PC-3 (cell line): ENCODE data around the gene MIEF1. TPM values are rescaled to one million over a fixed set of nuclear protein-coding genes. Genes with fewer than 3 reads are reported as not detected.

ENCODE experiments used
- ATAC-seq: fragments of 200-7000 bp; cut with Tn5 transposase; 2 replicates; pipeline ENCODE4 v1.9.1; 2020; ENCODE audit warnings: mild to moderate bottlenecking, moderate library complexity
- BruUV-seq: library from RNA; stranded (reverse); fragments of 400-500 nt; replicated peaks from 2 replicates; lab custom pipeline; 2021; lab: Mats Ljungman, UMichigan
- CTCF ChIA-PET: fragments of 300-600 bp; sonication (Branson Sonifier 250); formaldehyde crosslinking; loops from one replicate; lab custom pipeline; 2022; ENCODE audit warnings: antibody characterized with exemption; lab: Charles Lee
- POLR2A ChIA-PET: fragments of 300-600 bp; sonication (Branson Sonifier 250); formaldehyde crosslinking; loops from one replicate; lab custom pipeline; 2022; ENCODE audit warnings: antibody characterized with exemption; ENCODE audit not compliant: unreplicated experiment; lab: Charles Lee
- DNase-seq: peaks from one replicate; pipeline ENCODE4 v3.0.0-alpha.2; 2015
- H2AFZ ChIP-seq: fragments of 300-600 bp; sonication (generic); 2 replicates; pipeline ENCODE4 v1.6.0; 2016; ENCODE audit warnings: antibody characterized with exemption, low read length
- H3F3A ChIP-seq: fragments of 300-600 bp; sonication (generic); one replicate; pipeline ENCODE4 v1.6.0; 2017; ENCODE audit warnings: antibody characterized with exemption, low read length, control low read depth, mild to moderate bottlenecking; ENCODE audit not compliant: unreplicated experiment
- H3K27ac ChIP-seq: fragments of 300-600 bp; sonication (generic); 2 replicates; pipeline ENCODE4 v1.5.1; 2016; ENCODE audit warnings: mild to moderate bottlenecking, low read length
- H3K27me3 ChIP-seq: fragments of 300-600 bp; sonication (generic); 2 replicates; pipeline ENCODE4 v1.6.1; 2016; ENCODE audit warnings: low read length, mixed read lengths
- H3K36me3 ChIP-seq: fragments of 300-600 bp; sonication (generic); 2 replicates; pipeline ENCODE4 v1.6.1; 2016; ENCODE audit warnings: low read depth, mixed run types, low read length, mixed read lengths
- H3K4me1 ChIP-seq: fragments of 300-600 bp; sonication (generic); 2 replicates; pipeline ENCODE4 v1.5.1; 2016; ENCODE audit warnings: low read length; ENCODE audit not compliant: insufficient read depth
- H3K4me2 ChIP-seq: fragments of 300-600 bp; sonication (generic); 2 replicates; pipeline ENCODE4 v1.6.0; 2016; ENCODE audit warnings: low read length
- H3K4me3 ChIP-seq: fragments of 300-600 bp; sonication (generic); 2 replicates; pipeline ENCODE4 v1.5.1; 2016; ENCODE audit warnings: mild to moderate bottlenecking, low read length, mixed read lengths
- H3K79me2 ChIP-seq: fragments of 300-600 bp; sonication (generic); 2 replicates; pipeline ENCODE4 v1.6.1; 2017; ENCODE audit warnings: low read length, mixed read lengths
- H3K9ac ChIP-seq: fragments of 300-600 bp; sonication (generic); 2 replicates; pipeline ENCODE4 v1.6.0; 2016; ENCODE audit warnings: mild to moderate bottlenecking, low read length
- H3K9me2 ChIP-seq: fragments of 300-600 bp; sonication (generic); replicated peaks from 2 replicates; pipeline ENCODE4 v1.6.1; 2016; ENCODE audit warnings: mixed run types, low read length, mixed read lengths
- H3K9me3 ChIP-seq: fragments of 300-600 bp; sonication (generic); 2 replicates; pipeline ENCODE4 v1.6.1; 2016; ENCODE audit warnings: low read length, mixed read lengths
- H4K20me1 ChIP-seq: fragments of 300-600 bp; sonication (generic); 2 replicates; pipeline ENCODE4 v1.6.1; 2016; ENCODE audit warnings: low read length, mixed read lengths
- EZH2 ChIP-seq: fragments of 300-600 bp; sonication (generic); IDR thresholded peaks from one replicate; pipeline ENCODE4 v1.6.1; 2017; ENCODE audit warnings: antibody characterized with exemption, mild to moderate bottlenecking, low read length; ENCODE audit not compliant: unreplicated experiment
- EZH2phosphoT487 ChIP-seq: fragments of 300-600 bp; sonication (generic); IDR thresholded peaks from 2 replicates; pipeline ENCODE4 v1.6.1; 2018; ENCODE audit warnings: mild to moderate bottlenecking, antibody characterized with exemption, low read length, borderline replicate concordance
- intact Hi-C: fragments of 100-400 bp; cut with micrococcal nuclease; formaldehyde crosslinking; loops from 2 replicates; pipeline ENCODE4 v1.9.0; 2023
- total RNA-seq: library from RNA; depleted of rRNA; stranded (reverse); fragments of >200 nt; gene quantifications from 2 replicates; pipeline ENCODE4 v1.2.3, GENCODE V29; 2014; rRNA removed
- TF ChIP-seq, protein P1 (sequence below): fragments of 300-600 bp; sonication (generic); conservative IDR thresholded peaks from 2 replicates; pipeline ENCODE4 v1.5.1; 2017; ENCODE audit warnings: antibody characterized with exemption, low read depth, mild to moderate bottlenecking, low read length

MIEF1 gene
- total RNA-seq, 1 experiment from 2014 or later = 23.2 TPM

DNA sequence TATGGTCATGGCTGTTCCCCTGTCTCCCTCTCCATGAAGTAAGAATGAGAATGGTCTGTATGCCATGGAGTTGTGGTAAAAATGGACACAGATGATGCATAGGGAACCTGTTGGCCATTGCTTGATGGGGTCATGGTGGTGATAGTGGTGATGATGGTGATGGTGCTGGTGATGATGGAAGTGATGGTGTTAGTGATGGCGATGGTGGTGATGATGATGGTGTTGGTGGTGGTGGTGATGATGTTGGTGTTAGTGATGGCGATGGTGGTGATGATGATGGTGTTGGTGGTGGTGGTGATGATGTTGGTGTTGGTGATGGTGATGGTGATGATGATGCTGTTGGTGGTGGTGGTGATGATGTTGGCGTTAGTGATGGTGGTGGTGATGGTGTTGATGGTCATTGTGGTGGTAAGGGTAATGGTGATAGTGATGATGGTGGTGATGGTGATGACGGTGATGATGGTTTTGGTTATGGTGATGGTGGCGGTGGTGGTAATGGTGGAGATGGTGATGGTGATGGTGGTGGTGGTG lies 63.4 kb downstream of the MIEF1 start:
- no peaks in the 10 kb centered on the region for H3K9me3 ChIP-seq
- CTCF ChIA-PET = no interaction called here
- no peaks in the 10 kb centered on the region for H3F3A ChIP-seq
- H4K20me1 ChIP-seq = no peaks in the 10 kb centered on the region
- DNase-seq (no peak), ATAC-seq (no peak)
- no peak overlapping the region for H3K27ac ChIP-seq
- intact Hi-C loops = no loop called here
- H3K27me3 ChIP-seq = no peaks in the 10 kb centered on the region
- no peaks in the 10 kb centered on the region for H3K9me2 ChIP-seq
- TF ChIP-seq, protein P1, sequence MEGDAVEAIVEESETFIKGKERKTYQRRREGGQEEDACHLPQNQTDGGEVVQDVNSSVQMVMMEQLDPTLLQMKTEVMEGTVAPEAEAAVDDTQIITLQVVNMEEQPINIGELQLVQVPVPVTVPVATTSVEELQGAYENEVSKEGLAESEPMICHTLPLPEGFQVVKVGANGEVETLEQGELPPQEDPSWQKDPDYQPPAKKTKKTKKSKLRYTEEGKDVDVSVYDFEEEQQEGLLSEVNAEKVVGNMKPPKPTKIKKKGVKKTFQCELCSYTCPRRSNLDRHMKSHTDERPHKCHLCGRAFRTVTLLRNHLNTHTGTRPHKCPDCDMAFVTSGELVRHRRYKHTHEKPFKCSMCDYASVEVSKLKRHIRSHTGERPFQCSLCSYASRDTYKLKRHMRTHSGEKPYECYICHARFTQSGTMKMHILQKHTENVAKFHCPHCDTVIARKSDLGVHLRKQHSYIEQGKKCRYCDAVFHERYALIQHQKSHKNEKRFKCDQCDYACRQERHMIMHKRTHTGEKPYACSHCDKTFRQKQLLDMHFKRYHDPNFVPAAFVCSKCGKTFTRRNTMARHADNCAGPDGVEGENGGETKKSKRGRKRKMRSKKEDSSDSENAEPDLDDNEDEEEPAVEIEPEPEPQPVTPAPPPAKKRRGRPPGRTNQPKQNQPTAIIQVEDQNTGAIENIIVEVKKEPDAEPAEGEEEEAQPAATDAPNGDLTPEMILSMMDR = no peak
- TF ChIP-seq EZH2phosphoT487 = no peak
- TF ChIP-seq EZH2 = no peak
- POLR2A ChIA-PET = no interaction called here
- H3K36me3 ChIP-seq = no peaks in the 10 kb centered on the region
- no peak overlapping the region for H3K4me3 ChIP-seq
- no peak overlapping the region for H3K4me2 ChIP-seq
- H3K79me2 ChIP-seq = no peaks in the 10 kb centered on the region
- H2AFZ ChIP-seq = no peak overlapping the region
- H3K4me1 ChIP-seq = no peaks in the 10 kb centered on the region
- no peak overlapping the region for H3K9ac ChIP-seq
- BruUV-seq = no TSS peak

DNA sequence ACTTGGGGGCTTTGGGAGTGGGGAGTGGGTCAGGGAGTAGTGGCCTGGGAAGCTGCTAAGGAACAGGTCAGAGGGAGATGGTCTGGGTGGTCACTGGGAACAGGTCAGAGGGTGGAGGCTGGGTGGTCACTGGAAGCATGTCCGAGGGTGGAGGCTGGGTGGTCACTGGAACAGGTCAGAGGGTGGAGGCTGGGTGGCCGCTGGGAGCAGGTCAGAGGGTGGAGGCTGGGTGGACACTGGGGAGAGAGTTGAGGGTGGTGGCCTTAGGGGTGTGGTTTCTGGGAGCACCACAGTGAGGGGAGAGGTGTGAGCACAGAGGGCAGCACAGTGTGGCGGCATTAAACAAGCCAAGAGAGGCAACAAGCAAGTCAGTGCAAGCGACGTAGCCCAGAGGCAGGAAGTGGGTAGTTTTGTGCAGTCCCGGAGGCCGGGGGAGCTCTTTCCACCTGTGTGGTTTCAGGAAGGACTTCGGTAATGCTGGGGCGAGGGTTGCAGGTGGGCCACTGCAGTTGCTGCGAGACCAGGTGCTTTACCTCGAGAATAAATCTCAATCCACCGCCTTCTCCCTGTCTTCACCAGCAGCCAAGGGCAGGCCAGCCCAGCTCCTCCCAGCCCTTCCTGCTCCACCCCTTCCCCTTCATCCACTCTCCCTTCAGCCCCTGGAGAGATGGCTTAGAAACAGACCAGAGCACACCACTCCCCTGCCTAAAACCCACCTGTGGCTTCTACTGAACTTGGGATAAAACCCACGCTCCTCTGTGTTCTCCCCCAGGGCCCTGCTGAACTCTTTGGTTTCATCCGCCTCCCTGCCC lies 65.3 kb downstream of the MIEF1 start:
- DNase-seq = no peak
- H3K36me3 ChIP-seq = no peaks in the 10 kb centered on the region
- no peak for ATAC-seq
- H3K4me2 ChIP-seq = no peak overlapping the region
- H4K20me1 ChIP-seq = no peaks in the 10 kb centered on the region
- H3K27ac ChIP-seq = no peak overlapping the region
- ChIA-PET CTCF (no interaction called here), POLR2A (no interaction called here)
- H3K9me2 ChIP-seq = no peaks in the 10 kb centered on the region
- no peaks in the 10 kb centered on the region for H3K27me3 ChIP-seq
- H3K4me3 ChIP-seq = no peak overlapping the region
- H3F3A ChIP-seq = no peaks in the 10 kb centered on the region
- intact Hi-C loops = no loop called here
- BruUV-seq = no TSS peak
- no peak overlapping the region for H2AFZ ChIP-seq
- H3K9ac ChIP-seq = no peak overlapping the region
- H3K9me3 ChIP-seq = no peaks in the 10 kb centered on the region
- TF ChIP-seq EZH2 = no peak
- no peak for TF ChIP-seq EZH2phosphoT487
- TF ChIP-seq, protein P1 = no peak
- no peaks in the 10 kb centered on the region for H3K4me1 ChIP-seq
- H3K79me2 ChIP-seq = no peaks in the 10 kb centered on the region

Other genes with a start within 250 kb of the MIEF1 start
- gene RPL3, start 182.7 kb upstream of the MIEF1 start, total RNA-seq = 1,363 and 1,371 TPM in 2 replicates
- gene SYNGR1, start 152.3 kb upstream of the MIEF1 start, total RNA-seq = 7.8 and 9.0 TPM in 2 replicates
- gene TAB1, start 102.5 kb upstream of the MIEF1 start, total RNA-seq = 14.2 and 16.0 TPM in 2 replicates
- 0.06 TPM in 1 of 2 replicates, not detected in the other for gene MGAT3, start 45.3 kb upstream of the MIEF1 start, total RNA-seq
- gene ATF4, start 18.3 kb downstream of the MIEF1 start, total RNA-seq = 230 and 240 TPM in 2 replicates
- gene RPS19BP1, start 30.5 kb downstream of the MIEF1 start, total RNA-seq = 253 and 320 TPM in 2 replicates
- 0.06 TPM in 1 of 2 replicates, not detected in the other for gene CACNA1I, start 68.5 kb downstream of the MIEF1 start, total RNA-seq